H9 (cell line): ENCODE results near the gene CEACAM6. TPM values are rescaled to one million over a fixed set of nuclear protein-coding genes. Genes with fewer than 3 reads are reported as not detected.

Source experiments
- DNase-seq: peaks from one replicate; pipeline ENCODE4 v3.0.0-alpha.2; 2017
- H2AFZ ChIP-seq: one replicate; pipeline ENCODE4 v1.6.1; 2013; ENCODE audit warnings: mild to moderate bottlenecking, low read length, control low read depth, moderate library complexity
- H2AK5ac ChIP-seq: 2 replicates; pipeline ENCODE4 v1.6.1; 2013; ENCODE audit warnings: low read length, control low read depth, mixed read lengths; ENCODE audit not compliant: insufficient read length
- H2BK120ac ChIP-seq: one replicate; pipeline ENCODE4 v1.6.1; 2013; ENCODE audit warnings: low read depth, mild to moderate bottlenecking, low read length, control low read depth, inconsistent platforms; ENCODE audit not compliant: poor library complexity, severe bottlenecking
- H2BK12ac ChIP-seq: 2 replicates; pipeline ENCODE4 v1.6.1; 2013; ENCODE audit warnings: low read length, control low read depth, mixed read lengths, low read depth; ENCODE audit not compliant: insufficient read length
- H2BK15ac ChIP-seq: 2 replicates; pipeline ENCODE4 v1.6.1; 2013; ENCODE audit warnings: low read depth, low read length, control low read depth
- H2BK20ac ChIP-seq: one replicate; pipeline ENCODE4 v1.6.1; 2013; ENCODE audit warnings: low read depth, mild to moderate bottlenecking, low read length, control low read depth, inconsistent platforms; ENCODE audit not compliant: poor library complexity, severe bottlenecking
- H2BK5ac ChIP-seq: 2 replicates; pipeline ENCODE4 v1.6.1; 2013; ENCODE audit warnings: low read length, control low read depth, mixed read lengths; ENCODE audit not compliant: insufficient read length
- H3K14ac ChIP-seq: 2 replicates; pipeline ENCODE4 v1.6.1; 2013; ENCODE audit warnings: low read length, control low read depth; ENCODE audit not compliant: insufficient read depth
- H3K18ac ChIP-seq: 2 replicates; pipeline ENCODE4 v1.6.1; 2013; ENCODE audit warnings: low read depth, mild to moderate bottlenecking, mixed read lengths, low read length, control low read depth; ENCODE audit not compliant: insufficient read length
- H3K23ac ChIP-seq: 2 replicates; pipeline ENCODE4 v1.6.1; 2013; ENCODE audit warnings: low read length, control low read depth, mixed read lengths, low read depth; ENCODE audit not compliant: insufficient read length
- H3K23me2 ChIP-seq: 2 replicates; pipeline ENCODE4 v1.6.1; 2013; ENCODE audit warnings: low read depth, mild to moderate bottlenecking, mixed read lengths, low read length, control low read depth; ENCODE audit not compliant: insufficient read length, poor library complexity, severe bottlenecking
- H3K27ac ChIP-seq: 2 replicates; pipeline ENCODE4 v1.5.1; 2013; ENCODE audit warnings: low read length, control low read depth, mixed read lengths, low read depth; ENCODE audit not compliant: insufficient read length
- H3K27me3 ChIP-seq: 2 replicates; pipeline ENCODE4 v1.6.1; 2013; ENCODE audit warnings: low read length, control low read depth, inconsistent platforms; ENCODE audit not compliant: insufficient read depth
- H3K4ac ChIP-seq: 2 replicates; pipeline ENCODE4 v1.6.1; 2013; ENCODE audit warnings: low read depth, mild to moderate bottlenecking, control low read depth, inconsistent platforms, low read length, moderate library complexity
- H3K4me1 ChIP-seq: 2 replicates; pipeline ENCODE4 v1.6.1; 2013; ENCODE audit warnings: low read length, control low read depth, inconsistent platforms; ENCODE audit not compliant: insufficient read depth
- H3K4me2 ChIP-seq: 2 replicates; pipeline ENCODE4 v1.6.1; 2013; ENCODE audit warnings: low read length, control low read depth, mixed read lengths; ENCODE audit not compliant: insufficient read length, insufficient read depth
- H3K56ac ChIP-seq: 2 replicates; pipeline ENCODE4 v1.6.1; 2013; ENCODE audit warnings: low read depth, mild to moderate bottlenecking, mixed read lengths, low read length, control low read depth; ENCODE audit not compliant: insufficient read length
- H3K79me1 ChIP-seq: 2 replicates; pipeline ENCODE4 v1.6.1; 2013; ENCODE audit warnings: low read depth, mild to moderate bottlenecking, moderate library complexity, low read length, control low read depth, inconsistent platforms; ENCODE audit not compliant: insufficient read depth, poor library complexity, severe bottlenecking
- H3K79me2 ChIP-seq: 2 replicates; pipeline ENCODE4 v1.6.1; 2013; ENCODE audit warnings: low read length, control low read depth, inconsistent platforms; ENCODE audit not compliant: insufficient read depth
- H3K9ac ChIP-seq: 2 replicates; pipeline ENCODE4 v1.6.1; 2013; ENCODE audit warnings: low read length, control low read depth, mixed read lengths; ENCODE audit not compliant: insufficient read length; ENCODE audit errors: extremely low read depth
- H3K9me3 ChIP-seq: one replicate; pipeline ENCODE4 v1.6.1; 2013; ENCODE audit warnings: low read depth, low read length, inconsistent platforms; ENCODE audit not compliant: control insufficient read depth
- H3T11ph ChIP-seq: one replicate; pipeline ENCODE4 v1.6.1; 2013; ENCODE audit warnings: mild to moderate bottlenecking, low read length, control low read depth, inconsistent platforms
- H4K20me1 ChIP-seq: one replicate; pipeline ENCODE4 v1.6.1; 2013; ENCODE audit not compliant: control insufficient read depth, insufficient read length, insufficient read depth
- H4K5ac ChIP-seq: 2 replicates; pipeline ENCODE4 v1.6.1; 2013; ENCODE audit warnings: low read depth, mild to moderate bottlenecking, mixed read lengths, low read length, control low read depth; ENCODE audit not compliant: insufficient read length
- H4K8ac ChIP-seq: replicated peaks from 2 replicates; pipeline ENCODE4 v1.6.1; 2013; ENCODE audit warnings: low read length, control low read depth, mixed read lengths, low read depth; ENCODE audit not compliant: insufficient read length
- H4K91ac ChIP-seq: 2 replicates; pipeline ENCODE4 v1.6.1; 2013; ENCODE audit warnings: low read depth, mild to moderate bottlenecking, moderate library complexity, mixed read lengths, low read length, control low read depth; ENCODE audit not compliant: insufficient read length
- H3K27ac Mint-ChIP-seq, 3 experiments: 2 replicates in 2 of 3; 3 replicates in 1 of 3; pipeline ENCODE4 v1.8.0; 2020 to 2021; ENCODE audit warnings: mixed read lengths in 3 of 3, mild to moderate bottlenecking in 1 of 3, moderate library complexity in 1 of 3
- H3K27me3 Mint-ChIP-seq: 2 replicates; pipeline ENCODE4 v1.8.0; 2021; ENCODE audit warnings: low read depth, mild to moderate bottlenecking, moderate library complexity, mixed read lengths
- H3K36me3 Mint-ChIP-seq, 3 experiments: 2 replicates in 2 of 3; 3 replicates in 1 of 3; pipeline ENCODE4 v1.8.0; 2020 to 2021; ENCODE audit warnings: low read depth in 3 of 3, mixed read lengths in 3 of 3; ENCODE audit not compliant: insufficient read depth in 1 of 3
- H3K4me1 Mint-ChIP-seq, 2 experiments: 2 replicates each; pipeline ENCODE4 v1.8.0; 2020; ENCODE audit warnings: mixed read lengths in 2 of 2
- H3K4me3 Mint-ChIP-seq, 2 experiments: 2 replicates in 1 of 2; 3 replicates in 1 of 2; pipeline ENCODE4 v1.8.0; 2020 to 2021; ENCODE audit warnings: mild to moderate bottlenecking in 2 of 2, mixed read lengths in 2 of 2, moderate library complexity in 1 of 2
- H3K9me3 Mint-ChIP-seq, 2 experiments: 2 replicates in 1 of 2; 3 replicates in 1 of 2; pipeline ENCODE4 v1.8.0; 2020; ENCODE audit warnings: mild to moderate bottlenecking in 2 of 2, mixed read lengths in 2 of 2, moderate library complexity in 1 of 2
- WGBS: extraction: QIAGEN DNeasy Blood & Tissue Kit; methylation state at CpG from one replicate; pipeline ENCODE4 v1.1.7; 2013; ENCODE audit warnings: missing lambda C conversion rate, low lambda C conversion rate, mixed read lengths; ENCODE audit not compliant: insufficient read length; ENCODE audit errors: extremely low coverage; 5-methylcytosine and 5-hydroxymethylcytosine counted together
- total RNA-seq: library from RNA; stranded (reverse); gene quantifications from 2 replicates; pipeline ENCODE4 v1.2.1, GENCODE V29; 2021
- TF ChIP-seq, protein P1 (sequence below): fragments of 200-600 bp; sonication (generic); conservative IDR thresholded peaks from 3 replicates; pipeline ENCODE4 v1.8.0; 2021; ENCODE audit warnings: antibody characterized with exemption, mild to moderate bottlenecking

The CEACAM6 gene
- total RNA-seq, 1 experiment from 2014 or later, result not detected

DNA sequence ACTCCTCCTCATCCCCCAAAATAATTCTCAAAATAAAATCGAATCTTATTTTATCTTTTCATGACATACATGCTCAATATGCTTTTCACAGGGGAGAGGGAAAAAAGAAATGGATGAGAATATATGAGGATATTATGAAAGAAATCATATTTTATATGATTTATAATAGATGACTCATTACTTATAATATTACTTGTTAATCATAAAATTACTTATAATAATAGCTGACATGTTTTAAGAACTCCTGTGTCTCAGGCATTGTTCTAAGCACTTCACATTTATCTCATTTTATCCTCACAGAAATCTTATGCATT, 38.0 kb downstream of the CEACAM6 start:
- TF ChIP-seq, protein P1, sequence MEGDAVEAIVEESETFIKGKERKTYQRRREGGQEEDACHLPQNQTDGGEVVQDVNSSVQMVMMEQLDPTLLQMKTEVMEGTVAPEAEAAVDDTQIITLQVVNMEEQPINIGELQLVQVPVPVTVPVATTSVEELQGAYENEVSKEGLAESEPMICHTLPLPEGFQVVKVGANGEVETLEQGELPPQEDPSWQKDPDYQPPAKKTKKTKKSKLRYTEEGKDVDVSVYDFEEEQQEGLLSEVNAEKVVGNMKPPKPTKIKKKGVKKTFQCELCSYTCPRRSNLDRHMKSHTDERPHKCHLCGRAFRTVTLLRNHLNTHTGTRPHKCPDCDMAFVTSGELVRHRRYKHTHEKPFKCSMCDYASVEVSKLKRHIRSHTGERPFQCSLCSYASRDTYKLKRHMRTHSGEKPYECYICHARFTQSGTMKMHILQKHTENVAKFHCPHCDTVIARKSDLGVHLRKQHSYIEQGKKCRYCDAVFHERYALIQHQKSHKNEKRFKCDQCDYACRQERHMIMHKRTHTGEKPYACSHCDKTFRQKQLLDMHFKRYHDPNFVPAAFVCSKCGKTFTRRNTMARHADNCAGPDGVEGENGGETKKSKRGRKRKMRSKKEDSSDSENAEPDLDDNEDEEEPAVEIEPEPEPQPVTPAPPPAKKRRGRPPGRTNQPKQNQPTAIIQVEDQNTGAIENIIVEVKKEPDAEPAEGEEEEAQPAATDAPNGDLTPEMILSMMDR, result no peak
- no peaks in the 10 kb centered on the region for H3K4me1 Mint-ChIP-seq
- Histone ChIP-seq H4K8ac (no peak overlapping the region), H2AFZ (no peak overlapping the region), H4K20me1 (no peaks in the 10 kb centered on the region), H3K27me3 (no peaks in the 10 kb centered on the region), H2BK20ac (no peak overlapping the region), H4K5ac (no peak overlapping the region), H3K56ac (no peak overlapping the region), H3K4me1 (no peaks in the 10 kb centered on the region), H3K9ac (no peak overlapping the region), H3K79me1 (no peaks in the 10 kb centered on the region), H2BK5ac (no peak overlapping the region), H3K9me3 (no peaks in the 10 kb centered on the region), H2BK15ac (no peak overlapping the region), H3K79me2 (no peaks in the 10 kb centered on the region), H3K18ac (no peak overlapping the region), H3T11ph (no peak overlapping the region), H2BK120ac (no peak overlapping the region), H4K91ac (no peak overlapping the region), H3K23ac (no peak overlapping the region), H3K4me2 (no peak overlapping the region), H2BK12ac (no peak overlapping the region), H3K4ac (no peak overlapping the region), H2AK5ac (no peak overlapping the region), H3K27ac (no peak overlapping the region), H3K14ac (no peak overlapping the region), H3K23me2 (no peaks in the 10 kb centered on the region)
- H3K27me3 Mint-ChIP-seq, result peaks cover 18% of the 10 kb centered on the region
- no peak overlapping the region for H3K27ac Mint-ChIP-seq
- H3K36me3 Mint-ChIP-seq, result no peaks in the 10 kb centered on the region; a peak in 1 of 7 replicates
- DNase-seq, result no peak
- H3K9me3 Mint-ChIP-seq, result peaks cover 2 to 73% of the 10 kb centered on the region in 2 experiments; a peak in 4 of 5 replicates
- WGBS, result no CpG with 5 or more reads among the region's 1 CpG
- no peak overlapping the region for H3K4me3 Mint-ChIP-seq
